Pulmonary artery endothelial cell (primary cell): ENCODE measurements around the gene CMC1. TPM values are rescaled to one million over a fixed set of nuclear protein-coding genes. Genes with fewer than 3 reads are reported as not detected.
"Not testable (repeated sequence)": the region's sequence is repeated elsewhere in the genome, so short reads cannot be mapped to it uniquely, and the experiment has no call there.

ENCODE experiments used
- DNase-seq: peaks from one replicate; pipeline ENCODE4 v3.0.0-alpha.2; 2011; ENCODE audit warnings: low read depth, low spot score
- total RNA-seq: library from RNA; depleted of rRNA; stranded (reverse); fragments of >200 nt; gene quantifications from 2 replicates; pipeline ENCODE4 v1.2.3, GENCODE V29; 2014

CMC1 gene
- total RNA-seq, 1 donor from 2014 or later, result 3.6 TPM

DNA sequence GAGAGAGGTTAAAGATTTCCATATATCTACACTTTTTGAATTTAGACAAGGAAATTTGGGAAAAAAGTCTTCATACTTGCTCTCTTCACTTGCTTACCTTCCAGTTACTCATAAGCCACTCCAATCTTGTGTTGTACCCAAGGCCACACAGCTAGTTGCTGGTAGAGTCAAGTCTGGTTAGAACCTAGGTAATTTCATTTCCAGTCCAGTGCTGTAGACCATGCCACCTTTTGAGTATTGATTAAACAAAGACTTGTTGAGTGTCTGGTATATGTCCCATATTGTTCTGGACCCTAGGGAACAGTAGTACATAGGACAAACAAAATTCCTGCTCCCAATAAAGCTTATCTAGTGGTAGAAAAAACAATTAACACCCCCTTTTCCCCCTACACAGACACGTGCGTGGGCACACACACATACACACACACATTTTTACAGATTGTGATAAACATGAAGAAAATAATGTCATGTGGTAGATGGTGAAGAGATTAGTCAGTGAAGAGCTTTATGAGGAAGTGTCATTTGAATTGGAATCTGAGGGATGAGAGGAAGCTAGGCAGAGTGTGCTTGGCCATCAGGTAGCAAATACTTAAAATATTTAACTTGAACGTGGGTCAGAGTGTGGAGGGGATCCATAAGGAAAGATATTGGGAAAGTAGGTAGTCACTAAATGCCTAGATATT, 2.1 kb downstream of the CMC1 start:
- no peak for DNase-seq

DNA sequence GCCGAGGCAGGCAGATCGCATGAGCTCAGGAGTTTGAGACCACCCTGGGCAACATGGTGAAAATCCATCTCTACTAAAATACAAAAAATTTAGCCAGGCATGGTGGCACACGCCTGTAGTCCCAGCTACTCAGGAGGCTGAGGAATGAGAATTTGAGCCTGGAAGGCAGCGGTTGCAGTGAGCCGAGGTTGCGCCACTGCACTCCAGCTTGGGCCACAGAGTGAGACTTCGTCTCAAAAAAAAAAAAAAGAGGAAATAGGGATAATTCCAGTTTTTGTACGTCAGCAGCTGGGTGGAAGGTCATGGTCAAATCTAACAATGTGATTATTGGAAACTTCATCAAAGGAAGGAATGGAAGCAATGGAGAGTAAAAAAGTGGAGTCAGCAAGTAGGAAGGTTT, 3.1 kb downstream of the CMC1 start:
- no peak for DNase-seq

DNA sequence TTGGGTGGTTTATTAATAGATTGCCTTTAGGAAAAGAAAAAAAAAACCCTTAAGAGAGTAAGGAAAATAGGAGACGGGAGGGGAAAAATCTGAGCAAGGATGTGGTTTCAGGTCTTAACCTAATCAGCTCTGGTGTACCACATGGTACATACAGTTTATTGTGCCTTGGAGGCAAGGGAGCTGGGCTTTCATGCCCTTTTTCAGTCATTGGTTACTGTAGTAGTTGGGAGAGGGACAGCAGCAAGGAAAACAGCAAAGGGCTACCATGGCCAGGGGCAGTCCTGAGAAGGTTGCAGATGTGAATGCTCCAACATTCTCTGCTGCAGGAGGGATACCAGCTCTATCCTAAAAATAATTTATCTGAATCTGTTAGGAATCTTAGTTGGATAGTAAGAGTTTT, 5.9 kb downstream of the CMC1 start:
- DNase-seq, result no peak

GRCh38 chr3:28250999-28251398, 9.6 kb downstream of the CMC1 start:
- DNase-seq, result no peak

DNA sequence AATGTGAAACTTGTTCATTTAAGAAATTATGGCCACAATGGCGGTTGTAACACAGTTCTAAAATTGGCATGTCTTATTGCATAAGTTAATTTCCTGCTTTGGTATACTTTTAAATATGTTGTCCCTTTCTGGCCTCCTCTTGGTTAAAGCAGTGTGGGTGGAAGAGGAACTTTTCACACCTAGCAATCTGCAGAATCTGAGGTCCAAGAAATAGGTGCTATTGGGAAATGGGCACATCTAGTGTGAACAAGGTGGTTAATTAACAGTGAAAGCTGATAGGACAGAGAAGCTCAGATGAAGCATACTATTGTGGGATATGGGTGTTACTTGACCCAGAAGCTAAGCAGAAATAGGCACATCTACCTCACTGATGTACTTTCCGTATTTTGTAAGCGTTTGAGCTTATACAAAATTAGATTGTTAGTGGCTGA, 10.6 kb downstream of the CMC1 start:
- DNase-seq, result no peak

- no peak for DNase-seq
These were observed 11.8 kb downstream of the CMC1 start for GRCh38 chr3:28253040-28253715.

- DNase-seq, result no peak
These were observed 20.6 kb downstream of the CMC1 start for GRCh38 chr3:28262001-28262400.

DNA sequence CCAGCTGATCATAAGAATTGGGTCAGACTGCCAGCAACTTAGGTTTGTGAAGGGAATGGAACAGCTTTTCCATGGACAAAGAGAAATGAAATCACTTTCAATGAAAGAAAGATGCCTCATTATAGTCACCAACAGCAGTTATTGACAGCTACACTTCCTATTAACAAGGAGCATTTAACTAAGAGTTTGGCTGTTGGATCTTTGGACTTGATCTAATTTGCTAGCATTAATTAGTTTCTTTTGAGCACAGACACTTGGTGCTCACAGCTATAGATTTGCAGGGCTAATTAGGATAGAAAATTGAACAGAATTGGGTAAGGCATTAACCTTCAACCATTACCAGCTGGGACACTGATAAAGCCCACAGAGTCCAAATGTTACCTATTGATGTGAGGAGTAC, 24.2 kb downstream of the CMC1 start:
- no peak for DNase-seq

GRCh38 chr3:28267984-28268849, 26.8 kb downstream of the CMC1 start:
- DNase-seq, result no peak

- no peak for DNase-seq
These were observed 27.6 kb downstream of the CMC1 start for GRCh38 chr3:28268989-28269388.

GRCh38 chr3:28269884-28270283, 28.5 kb downstream of the CMC1 start:
- DNase-seq, result not testable (repeated sequence)

DNA sequence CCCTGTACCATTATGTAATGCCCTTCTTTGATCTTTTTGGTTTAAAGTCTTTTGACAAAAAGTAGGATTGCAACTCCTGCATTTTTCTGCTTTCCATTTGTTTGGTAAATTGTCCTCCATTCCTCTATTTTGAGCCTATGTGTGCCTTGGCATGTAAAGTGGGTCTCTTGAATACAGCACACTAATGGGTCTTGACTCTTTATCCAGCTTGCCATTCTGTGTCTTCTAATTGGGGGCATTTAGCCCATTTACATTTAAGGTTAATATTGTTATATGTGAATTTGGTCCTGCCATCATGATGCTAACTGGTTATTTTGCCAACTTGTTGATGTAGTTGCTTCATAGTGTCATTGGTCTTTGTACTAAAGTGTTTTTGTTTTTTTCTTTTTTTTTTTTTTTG, 32.4 kb downstream of the CMC1 start:
- DNase-seq, result no peak

GRCh38 chr3:28278918-28279317, 37.5 kb downstream of the CMC1 start:
- DNase-seq, result no peak

DNA sequence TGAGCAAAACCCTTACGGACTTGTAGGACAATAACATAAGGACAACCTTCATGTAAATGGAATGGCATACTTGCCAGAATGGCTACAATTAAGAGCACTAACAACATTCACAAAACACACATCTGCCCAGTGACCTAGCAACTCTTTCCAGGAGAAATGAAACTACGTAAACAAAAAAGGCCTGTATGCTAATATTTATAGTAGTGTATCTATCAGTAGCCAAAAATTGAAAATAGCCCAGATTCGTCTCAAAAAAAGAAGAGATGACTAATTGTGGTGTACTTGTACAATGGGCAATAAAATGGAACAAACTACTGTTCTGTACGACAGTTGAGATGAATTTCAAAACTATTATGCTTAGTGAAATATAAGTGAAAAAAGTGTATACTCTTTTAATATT, 38.4 kb downstream of the CMC1 start:
- no peak for DNase-seq

- no peak for DNase-seq
These were observed 39.4 kb downstream of the CMC1 start for GRCh38 chr3:28280781-28281180.

DNA sequence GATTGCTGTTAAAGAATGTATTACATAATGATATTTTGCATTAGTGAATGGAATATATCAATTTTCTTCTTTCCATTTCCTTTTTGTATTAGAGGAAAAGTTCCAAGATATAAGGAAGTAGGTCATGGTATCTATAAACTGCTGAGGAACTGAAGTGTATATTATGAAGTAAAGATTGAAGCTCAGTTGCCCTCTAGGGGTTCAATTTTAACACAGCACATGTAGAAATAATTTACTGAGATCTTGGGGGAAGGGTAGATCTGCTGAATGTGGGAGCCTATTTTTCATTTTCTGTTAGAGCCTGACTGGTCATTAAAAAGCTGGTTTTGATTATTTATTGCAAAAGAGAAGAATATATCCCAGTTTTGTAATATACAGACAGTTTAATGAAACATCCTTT, 45.2 kb downstream of the CMC1 start:
- no peak for DNase-seq

- DNase-seq, result no peak
These were observed 45.6 kb downstream of the CMC1 start for GRCh38 chr3:28287046-28287445.

GRCh38 chr3:28290863-28291300, 49.5 kb downstream of the CMC1 start:
- DNase-seq, result no peak

DNA sequence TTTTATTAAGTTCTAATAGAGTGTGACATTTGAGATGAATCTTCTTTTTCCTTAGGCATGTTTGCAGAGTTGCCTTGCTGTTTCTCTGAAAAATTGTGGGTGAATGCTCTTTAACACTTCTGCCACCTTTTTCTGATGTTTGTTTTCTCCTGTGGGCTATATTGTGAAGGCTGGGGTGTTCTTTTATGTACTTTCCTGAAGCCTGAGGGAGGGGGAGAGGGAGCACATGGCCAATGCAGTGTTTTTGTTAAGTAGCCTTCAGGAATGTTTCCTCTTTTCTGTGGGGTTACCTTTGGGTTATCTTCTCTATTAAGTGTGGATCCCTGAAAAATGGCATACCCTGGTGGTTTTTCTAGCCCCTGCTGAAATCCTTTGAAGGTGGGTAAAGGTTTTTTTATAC, 50.2 kb downstream of the CMC1 start:
- DNase-seq, result no peak

DNA sequence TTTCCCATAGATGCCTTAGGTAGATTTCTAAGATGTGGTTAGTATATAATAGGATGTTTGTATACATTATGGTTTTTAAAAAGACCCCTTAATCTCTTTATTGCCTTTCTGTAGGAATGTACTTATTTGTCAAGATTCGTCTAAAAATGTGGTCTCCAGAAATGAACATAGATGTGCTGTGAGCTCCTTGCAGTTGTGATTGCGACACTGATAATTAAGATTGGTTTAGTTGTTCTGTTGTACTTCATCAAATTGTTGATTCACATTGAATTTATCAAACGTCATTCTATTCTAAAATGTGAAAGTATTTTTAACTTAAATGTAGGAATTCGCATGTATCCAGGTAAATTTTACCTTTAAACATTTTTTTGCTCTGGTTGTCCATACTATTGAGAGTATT, 51.2 kb downstream of the CMC1 start:
- DNase-seq, result no peak

DNA sequence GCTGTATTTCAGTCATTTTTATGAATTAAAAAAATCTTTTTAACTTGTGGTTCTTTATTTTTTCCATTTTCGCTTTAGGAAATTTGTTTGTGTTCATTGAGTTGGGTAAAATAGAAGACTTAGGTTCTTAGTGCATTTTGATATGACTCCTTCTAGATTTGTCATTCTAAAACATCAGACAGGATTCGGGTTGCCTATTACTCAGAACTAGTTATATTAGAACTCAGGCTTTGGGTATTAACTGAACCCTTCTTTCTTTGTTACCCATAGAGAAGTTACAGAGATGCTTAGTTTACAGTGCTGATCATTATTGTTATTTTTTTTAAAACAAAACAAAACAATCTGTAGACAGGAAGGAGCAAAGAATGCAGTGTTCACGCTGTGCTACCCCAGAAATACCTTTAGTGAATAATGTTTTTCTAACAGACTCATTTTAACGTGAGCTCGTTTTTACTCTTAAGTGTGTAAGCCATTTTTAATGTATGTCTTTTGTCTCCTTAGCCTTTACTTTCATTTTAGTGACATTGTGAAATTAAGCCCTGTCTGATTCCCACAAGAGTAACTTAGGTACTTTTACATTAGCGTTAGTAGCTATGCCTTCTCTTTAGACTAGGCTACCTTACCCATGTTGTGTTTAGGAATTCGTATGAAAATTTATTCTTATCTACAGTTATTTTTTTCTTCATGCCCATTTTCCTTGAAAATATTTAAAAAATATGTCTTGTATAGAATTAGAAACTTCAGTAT, 53.4 kb downstream of the CMC1 start:
- DNase-seq, result no peak
